Activated T-helper 1 cell treated with Interleukin-2 at 50 U/mL for 16 hours (primary cell): ENCODE results near the gene GDPD5.
A peak's percentile ranks its signal among the peaks of the same experiment; 100 is the strongest.

Experiments
- DNase-seq: peaks from one replicate; pipeline ENCODE4 v3.0.0-alpha.2; 2020; ENCODE audit warnings: low read depth

Gene GDPD5

DNA sequence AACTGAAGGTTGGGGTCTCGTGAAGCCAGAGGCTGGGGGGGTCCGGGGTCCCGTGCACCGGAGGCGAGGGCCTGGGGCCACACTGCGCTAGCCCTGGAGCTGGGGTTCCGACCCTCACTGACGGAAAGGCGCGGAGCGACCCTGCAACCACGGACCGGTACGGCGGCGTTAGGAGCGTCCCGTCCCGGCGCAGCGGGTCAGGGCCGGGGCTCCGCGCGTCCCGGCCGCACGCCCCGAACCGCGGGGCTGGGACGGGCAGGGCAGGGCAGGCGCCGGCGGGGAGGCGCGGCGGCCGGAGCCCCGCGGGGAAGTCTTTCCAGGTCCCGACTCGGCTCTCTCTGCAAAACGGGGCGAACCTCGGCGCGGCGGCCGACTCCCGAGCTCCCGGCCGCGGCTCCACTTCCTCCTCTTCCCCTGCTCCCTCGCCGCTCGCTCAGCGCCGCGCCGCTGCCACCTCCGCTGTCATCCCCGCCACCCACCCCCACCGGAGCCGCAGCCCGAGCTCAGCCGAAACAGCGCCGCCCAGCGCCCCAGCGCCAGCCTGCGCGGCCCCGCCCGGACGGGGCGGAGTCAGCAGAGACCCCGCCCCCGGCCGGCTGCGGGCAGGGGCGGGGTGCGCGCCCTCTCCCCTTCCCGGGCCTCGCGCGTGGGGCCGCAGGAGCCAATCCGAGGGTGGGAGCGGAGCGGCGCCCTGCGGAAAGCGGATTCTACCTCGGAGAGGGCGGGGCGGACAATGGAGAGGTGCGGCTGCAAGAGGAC is at the start of gene GDPD5:
Gene GDPD5, minus strand, starts transcription at position 509 of the 759 bp plus-strand sequence. CDS start 48,206 bp downstream, outside the sequence.
- DNase-seq, result peak; percentile 84

GRCh38 chr11:75574698-75575602 is 49.2 kb upstream of the GDPD5 start:
- DNase-seq, result no peak

GRCh38 chr11:75572744-75573143 is 47.0 kb upstream of the GDPD5 start:
- DNase-seq, result no peak

GRCh38 chr11:75571625-75572024 is 45.9 kb upstream of the GDPD5 start:
- no peak for DNase-seq

DNA sequence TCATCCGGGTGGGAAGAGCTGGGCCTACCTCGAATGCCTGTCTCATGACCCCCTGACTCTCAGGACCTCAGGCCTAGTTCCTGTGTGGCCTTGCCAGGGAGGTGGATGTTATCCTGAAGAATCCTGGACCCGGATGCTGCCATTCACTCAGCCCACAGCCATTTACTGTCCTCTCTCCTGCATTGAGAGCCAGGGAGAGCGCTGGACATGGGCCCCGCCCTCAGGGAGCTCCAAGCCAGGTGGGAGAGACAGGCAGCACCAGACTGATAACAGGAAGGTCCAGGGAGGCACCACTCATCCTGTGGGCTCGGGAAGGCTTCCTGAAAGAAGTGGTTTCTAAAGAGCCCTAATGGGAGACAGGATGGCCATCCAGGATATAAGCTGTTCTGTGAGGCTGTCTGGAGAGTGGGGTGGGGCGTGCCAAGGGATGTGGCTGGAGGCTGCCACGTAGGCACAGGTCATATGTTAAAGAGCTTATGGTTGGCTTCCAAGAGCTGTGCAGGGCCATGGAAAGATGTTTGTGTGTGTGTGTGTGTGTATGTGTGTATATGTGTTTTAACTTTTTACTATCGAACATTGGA is 44.9 kb upstream of the GDPD5 start:
- no peak for DNase-seq

DNA sequence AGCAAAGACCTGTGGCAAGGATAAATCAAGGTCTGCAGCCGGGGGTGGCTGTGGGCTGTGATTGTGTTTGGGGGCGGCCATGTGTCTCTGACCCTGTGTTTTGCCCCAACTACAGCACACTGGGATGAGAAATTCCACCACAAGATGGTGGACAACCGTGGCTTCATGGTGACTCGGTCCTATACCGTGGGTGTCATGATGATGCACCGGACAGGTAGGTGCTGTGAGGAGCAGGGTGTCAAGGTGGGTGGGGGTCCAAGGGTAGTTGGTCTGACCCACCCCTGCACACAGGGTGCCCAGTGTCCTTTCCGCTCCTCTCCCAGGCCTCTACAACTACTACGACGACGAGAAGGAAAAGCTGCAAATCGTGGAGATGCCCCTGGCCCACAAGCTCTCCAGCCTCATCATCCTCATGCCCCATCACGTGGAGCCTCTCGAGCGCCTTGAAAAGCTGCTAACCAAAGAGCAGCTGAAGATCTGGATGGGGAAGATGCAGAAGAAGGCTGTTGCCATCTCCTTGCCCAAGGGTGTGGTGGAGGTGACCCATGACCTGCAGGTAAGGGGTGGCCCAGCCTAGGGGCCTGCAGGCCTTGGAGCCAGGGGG is 43.0 kb upstream of the GDPD5 start:
- DNase-seq, result no peak

GRCh38 chr11:75567971-75568370 is 42.2 kb upstream of the GDPD5 start:
- no peak for DNase-seq

- DNase-seq, result no peak
These were observed 41.1 kb upstream of the GDPD5 start for GRCh38 chr11:75566763-75567279.

- no peak for DNase-seq
These were observed 40.4 kb upstream of the GDPD5 start for GRCh38 chr11:75565916-75566762.

GRCh38 chr11:75565221-75565814 is 39.6 kb upstream of the GDPD5 start:
- DNase-seq, result no peak

GRCh38 chr11:75563978-75564552 is 38.3 kb upstream of the GDPD5 start:
- DNase-seq, result no peak

GRCh38 chr11:75563501-75563977 is 37.8 kb upstream of the GDPD5 start:
- DNase-seq, result no peak

- DNase-seq, result no peak
These were observed 37.2 kb upstream of the GDPD5 start for GRCh38 chr11:75562836-75563484.

GRCh38 chr11:75562048-75562835 is 36.5 kb upstream of the GDPD5 start, which contains the start of gene SERPINH1:
Gene SERPINH1, plus strand, starts transcription at chr11:75562253. Its CDS starts 4,097 bp downstream, at chr11:75566350.
- DNase-seq, result peak; percentile 39

DNA sequence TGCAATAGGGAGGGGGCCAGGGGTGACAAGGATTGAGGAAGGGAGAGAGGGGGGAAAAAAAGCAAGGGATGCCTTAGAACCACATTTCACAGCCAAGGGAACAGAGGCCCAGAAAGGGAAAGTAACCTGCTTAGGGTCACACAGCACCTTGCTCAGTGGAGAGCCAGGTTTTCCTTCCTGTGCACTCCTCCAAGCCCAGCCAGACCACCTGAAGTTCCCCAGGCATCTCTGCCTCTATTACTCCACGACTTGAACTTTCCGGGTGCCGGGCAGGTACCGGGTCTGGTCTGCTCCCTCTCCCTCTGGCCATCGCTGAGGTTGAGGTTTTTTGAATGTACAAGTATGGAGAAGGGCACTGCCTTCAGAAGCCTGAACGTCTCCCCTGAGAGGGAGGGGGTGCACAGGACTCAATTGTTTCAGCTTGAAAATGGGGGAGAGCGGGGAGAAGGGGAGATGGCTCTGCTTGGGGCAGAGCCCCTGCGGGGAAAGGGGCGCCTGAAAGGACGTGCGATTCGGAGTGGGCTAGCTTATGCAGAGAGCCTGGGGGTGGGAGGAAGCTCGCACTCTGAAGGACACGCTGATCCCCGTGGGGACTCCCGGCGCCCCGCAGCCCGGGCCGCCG is 35.8 kb upstream of the GDPD5 start:
- DNase-seq, result no peak

GRCh38 chr11:75560644-75561043 is 34.9 kb upstream of the GDPD5 start:
- DNase-seq, result no peak

- no peak for DNase-seq
These were observed 33.5 kb upstream of the GDPD5 start for GRCh38 chr11:75558939-75559843.
